Neural cell (in vitro differentiated cells): ENCODE measurements around the gene LCLAT1. TPM values are rescaled to one million over a fixed set of nuclear protein-coding genes. Genes with fewer than 3 reads are reported as not detected.

ENCODE experiments used
- H2AFZ ChIP-seq: fragments of 200-600, 300-800 bp; sonication (generic), shearing (Covaris generic); 2 replicates; pipeline ENCODE4 v1.6.0; 2014; ENCODE audit warnings: low read depth, mild to moderate bottlenecking, antibody characterized with exemption, low read length, moderate library complexity
- H3F3A ChIP-seq: fragments of 200-600 bp; shearing (Covaris generic); 2 replicates; pipeline ENCODE4 v1.6.1; 2016; ENCODE audit warnings: mild to moderate bottlenecking, moderate library complexity, mixed read lengths, antibody characterized with exemption, low read length; ENCODE audit not compliant: insufficient read depth, poor library complexity, severe bottlenecking
- H3K27ac ChIP-seq: fragments of 200-600, 300-800 bp; sonication (generic), shearing (Covaris generic); 2 replicates; pipeline ENCODE4 v1.5.1; 2014; ENCODE audit warnings: mild to moderate bottlenecking, low read length, moderate library complexity
- H3K27me3 ChIP-seq: fragments of 300-800, 200-600 bp; sonication (generic), shearing (Covaris generic); 2 replicates; pipeline ENCODE4 v1.6.0; 2014; ENCODE audit warnings: mild to moderate bottlenecking, low read depth, low read length, moderate library complexity; ENCODE audit not compliant: insufficient read depth
- H3K36me3 ChIP-seq: fragments of 300-800, 200-600 bp; sonication (generic), shearing (Covaris generic); 2 replicates; pipeline ENCODE4 v1.5.1; 2014; ENCODE audit warnings: mild to moderate bottlenecking, antibody characterized with exemption, low read length, moderate library complexity; ENCODE audit not compliant: insufficient read depth
- H3K4me2 ChIP-seq: fragments of 300-800, 200-600 bp; sonication (generic), shearing (Covaris generic); 2 replicates; pipeline ENCODE4 v1.6.0; 2014; ENCODE audit warnings: mild to moderate bottlenecking, low read length
- H3K4me3 ChIP-seq: fragments of 300-800, 200-600 bp; sonication (generic), shearing (Covaris generic); 2 replicates; pipeline ENCODE4 v1.5.1; 2014; ENCODE audit warnings: mild to moderate bottlenecking, low read length, moderate library complexity
- H3K79me2 ChIP-seq: fragments of 200-600 bp; shearing (Covaris generic); replicated peaks from 2 replicates; pipeline ENCODE4 v1.6.0; 2014; ENCODE audit warnings: mild to moderate bottlenecking, low read length, moderate library complexity; ENCODE audit not compliant: insufficient read depth
- H3K9ac ChIP-seq: fragments of 300-800, 200-600 bp; sonication (generic), shearing (Covaris generic); 2 replicates; pipeline ENCODE4 v1.6.1; 2016; ENCODE audit warnings: mild to moderate bottlenecking, low read length, mixed read lengths
- H3K9me2 ChIP-seq: fragments of 200-600 bp; shearing (Covaris generic); 2 replicates; pipeline ENCODE4 v1.6.1; 2016; ENCODE audit warnings: mild to moderate bottlenecking, low read length, mixed read lengths; ENCODE audit not compliant: insufficient read depth
- H3K9me3 ChIP-seq: fragments of 200-600, 300-800 bp; sonication (generic), shearing (Covaris generic); 2 replicates; pipeline ENCODE4 v1.6.1; 2016; ENCODE audit warnings: mild to moderate bottlenecking, mixed run types, low read length, moderate library complexity, mixed read lengths
- H4K20me1 ChIP-seq: fragments of 200-600 bp; shearing (Covaris generic); 2 replicates; pipeline ENCODE4 v1.6.1; 2016; ENCODE audit warnings: mild to moderate bottlenecking, mixed run types; ENCODE audit not compliant: insufficient read depth
- CTCF ChIP-seq: fragments of 450-650 bp; IDR thresholded peaks from 2 replicates; pipeline ENCODE4 v1.5.1; 2014; ENCODE audit warnings: antibody characterized with exemption, mild to moderate bottlenecking, moderate library complexity; ENCODE audit not compliant: poor library complexity, severe bottlenecking
- EP300 ChIP-seq: fragments of 450-650 bp; conservative IDR thresholded peaks from 2 replicates; pipeline ENCODE4 v1.6.1; 2014; ENCODE audit warnings: antibody characterized with exemption, mild to moderate bottlenecking, moderate library complexity; ENCODE audit not compliant: poor library complexity, severe bottlenecking
- EZH2 ChIP-seq: fragments of 200-600, 300-800 bp; shearing (Covaris generic), sonication (generic); IDR thresholded peaks from 2 replicates; pipeline ENCODE4 v1.6.1; 2014; ENCODE audit warnings: antibody characterized with exemption, low read length, borderline replicate concordance, mild to moderate bottlenecking; ENCODE audit not compliant: insufficient read depth, poor library complexity, severe bottlenecking
- MXI1 ChIP-seq: fragments of 450-650 bp; conservative IDR thresholded peaks from 2 replicates; pipeline ENCODE4 v1.6.1; 2014; ENCODE audit warnings: antibody characterized with exemption, mild to moderate bottlenecking; ENCODE audit not compliant: poor library complexity, severe bottlenecking
- POLR2AphosphoS5 ChIP-seq: IDR thresholded peaks from 2 replicates; pipeline ENCODE4 v1.6.1; 2012
- RAD21 ChIP-seq: fragments of 450-650 bp; conservative IDR thresholded peaks from 2 replicates; pipeline ENCODE4 v1.6.1; 2014; ENCODE audit warnings: antibody characterized with exemption, mild to moderate bottlenecking, moderate library complexity
- REST ChIP-seq: IDR thresholded peaks from 2 replicates; pipeline ENCODE4 v1.6.1; 2012; ENCODE audit warnings: borderline replicate concordance
- SMC3 ChIP-seq: fragments of 450-650 bp; conservative IDR thresholded peaks from 2 replicates; pipeline ENCODE4 v1.6.1; 2014; ENCODE audit warnings: antibody characterized with exemption, mild to moderate bottlenecking, moderate library complexity; ENCODE audit not compliant: poor library complexity
- TAF1 ChIP-seq: IDR thresholded peaks from 2 replicates; pipeline ENCODE4 v1.6.1; 2012; ENCODE audit warnings: low read depth
- polyA plus RNA-seq: library from polyadenylated mRNA; depleted of rRNA; stranded (reverse); fragments of >200 nt; gene quantifications from 2 replicates; pipeline ENCODE4 v1.2.3, GENCODE V29; 2014

LCLAT1 gene
- polyA plus RNA-seq, 1 donor from 2014 or later, result 5.8 TPM

- no peak overlapping the region for H2AFZ ChIP-seq
- H3K27ac ChIP-seq, result no peak overlapping the region
- no peak overlapping the region for H3K4me2 ChIP-seq
- H3K27me3 ChIP-seq, result no peaks in the 10 kb centered on the region
- H3K36me3 ChIP-seq, result peaks cover 3% of the 10 kb centered on the region
- no peaks in the 10 kb centered on the region for H4K20me1 ChIP-seq
- H3K9me3 ChIP-seq, result peaks cover 6% of the 10 kb centered on the region
- H3F3A ChIP-seq, result no peaks in the 10 kb centered on the region
- no peaks in the 10 kb centered on the region for H3K9me2 ChIP-seq
- H3K79me2 ChIP-seq, result no peaks in the 10 kb centered on the region
- no peak overlapping the region for H3K4me3 ChIP-seq
- TF ChIP-seq TAF1 (no peak), MXI1 (no peak), EZH2 (no peak), EP300 (no peak), SMC3 (no peak), RAD21 (no peak), POLR2AphosphoS5 (no peak), CTCF (no peak), REST (no peak)
- H3K9ac ChIP-seq, result no peak overlapping the region
Observed at GRCh38 chr2:30541680-30542079, 94.6 kb downstream of the LCLAT1 start.

- no peak overlapping the region for H3K27ac ChIP-seq
- H3K4me2 ChIP-seq, result no peak overlapping the region
- no peak for TF ChIP-seq SMC3
- TF ChIP-seq CTCF, result no peak
- TF ChIP-seq TAF1, result no peak
- TF ChIP-seq MXI1, result no peak
- TF ChIP-seq POLR2AphosphoS5, result no peak
- TF ChIP-seq EP300, result no peak
- no peak for TF ChIP-seq REST
- H3K36me3 ChIP-seq, result peaks cover 3% of the 10 kb centered on the region
- H3K9me3 ChIP-seq, result peaks cover 4% of the 10 kb centered on the region
- H3K4me3 ChIP-seq, result no peak overlapping the region
- H3K27me3 ChIP-seq, result no peaks in the 10 kb centered on the region
- H3K79me2 ChIP-seq, result no peaks in the 10 kb centered on the region
- H4K20me1 ChIP-seq, result no peaks in the 10 kb centered on the region
- H3F3A ChIP-seq, result no peaks in the 10 kb centered on the region
- no peaks in the 10 kb centered on the region for H3K9me2 ChIP-seq
- H3K9ac ChIP-seq, result no peak overlapping the region
- no peak overlapping the region for H2AFZ ChIP-seq
Observed at GRCh38 chr2:30545875-30546274, 98.8 kb downstream of the LCLAT1 start.
